HG02840 (cell line): ENCODE data around the gene RETREG3.
"Not testable (repeated sequence)": the region's sequence is repeated elsewhere in the genome, so short reads cannot be mapped to it uniquely, and the experiment has no call there.

Source experiments
- ATAC-seq: cut with Tn5 transposase; IDR thresholded peaks from one replicate; pipeline ENCODE4 v1.9.1; 2021; ENCODE audit warnings: mild to moderate bottlenecking, moderate library complexity, moderate number of reproducible peaks; ENCODE audit not compliant: unreplicated experiment, low FRiP score

RETREG3 gene

DNA sequence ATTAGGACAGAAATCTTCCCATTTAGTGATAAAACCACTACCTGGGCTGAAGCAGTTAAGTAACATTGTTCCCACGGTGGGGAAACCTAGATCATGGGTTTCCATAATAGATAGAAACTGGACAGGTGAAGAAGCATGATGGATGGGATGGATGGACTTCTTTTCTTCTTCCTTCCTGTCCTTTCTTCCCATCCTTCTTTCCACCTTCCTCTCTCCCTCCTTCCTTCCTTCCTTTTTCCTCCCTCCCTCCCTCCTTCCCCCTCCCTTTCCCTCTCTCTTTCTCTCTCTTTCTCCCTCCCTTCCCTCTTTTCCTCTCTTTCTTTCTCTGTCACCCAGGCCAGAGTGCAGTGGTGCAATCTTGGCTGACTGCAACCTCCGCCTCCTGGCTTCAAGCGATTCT is 34.7 kb downstream of the RETREG3 start:
- ATAC-seq = no peak

- no peak for ATAC-seq
Measured at GRCh38 chr17:42573095-42573494, 36.1 kb downstream of the RETREG3 start.

- no peak for ATAC-seq
Measured at GRCh38 chr17:42571435-42572225, 37.5 kb downstream of the RETREG3 start.

- ATAC-seq = no peak
Measured at GRCh38 chr17:42568341-42569111, 40.6 kb downstream of the RETREG3 start.

GRCh38 chr17:42566883-42567573 is 42.1 kb downstream of the RETREG3 start, which contains the start of gene MLX:
MLX (plus strand) TSS chr17:42567100; CDS start chr17:42567125, 25 bp downstream.
- ATAC-seq = peak; percentile 63

DNA sequence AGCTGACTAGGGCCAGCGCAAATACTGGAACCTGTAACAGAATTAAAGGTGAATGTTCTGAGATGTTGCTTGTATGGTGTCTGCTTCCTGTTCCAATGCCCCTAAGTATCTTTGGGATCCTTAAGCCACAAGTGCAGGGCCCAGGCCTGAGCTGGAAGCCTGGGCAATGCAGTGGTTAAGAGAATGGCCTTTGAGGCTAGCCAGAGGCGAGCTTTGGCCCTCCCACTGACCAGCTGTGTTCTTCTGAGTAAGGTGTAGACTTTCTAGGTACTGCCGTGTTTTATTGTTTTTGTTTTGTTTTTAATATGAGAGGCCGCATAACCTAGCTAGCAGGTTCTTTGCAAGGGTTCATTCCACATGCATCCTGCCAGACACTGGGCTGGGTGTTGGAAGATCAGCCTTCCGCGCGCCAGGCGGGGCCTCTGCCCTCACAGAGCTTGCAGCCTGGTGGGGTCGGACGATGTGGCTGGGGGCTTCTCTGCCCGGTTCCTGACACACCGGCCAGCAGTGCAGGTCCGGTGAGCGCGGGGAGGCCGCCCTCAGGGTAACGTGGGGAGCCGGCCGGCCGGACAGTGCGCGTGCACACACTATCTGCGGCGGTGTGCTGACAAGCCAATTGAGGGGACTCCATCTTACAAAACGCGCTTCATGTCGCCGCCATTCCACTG is 42.8 kb downstream of the RETREG3 start:
- no peak for ATAC-seq

- no peak for ATAC-seq
Measured at GRCh38 chr17:42565523-42566214, 43.5 kb downstream of the RETREG3 start.

DNA sequence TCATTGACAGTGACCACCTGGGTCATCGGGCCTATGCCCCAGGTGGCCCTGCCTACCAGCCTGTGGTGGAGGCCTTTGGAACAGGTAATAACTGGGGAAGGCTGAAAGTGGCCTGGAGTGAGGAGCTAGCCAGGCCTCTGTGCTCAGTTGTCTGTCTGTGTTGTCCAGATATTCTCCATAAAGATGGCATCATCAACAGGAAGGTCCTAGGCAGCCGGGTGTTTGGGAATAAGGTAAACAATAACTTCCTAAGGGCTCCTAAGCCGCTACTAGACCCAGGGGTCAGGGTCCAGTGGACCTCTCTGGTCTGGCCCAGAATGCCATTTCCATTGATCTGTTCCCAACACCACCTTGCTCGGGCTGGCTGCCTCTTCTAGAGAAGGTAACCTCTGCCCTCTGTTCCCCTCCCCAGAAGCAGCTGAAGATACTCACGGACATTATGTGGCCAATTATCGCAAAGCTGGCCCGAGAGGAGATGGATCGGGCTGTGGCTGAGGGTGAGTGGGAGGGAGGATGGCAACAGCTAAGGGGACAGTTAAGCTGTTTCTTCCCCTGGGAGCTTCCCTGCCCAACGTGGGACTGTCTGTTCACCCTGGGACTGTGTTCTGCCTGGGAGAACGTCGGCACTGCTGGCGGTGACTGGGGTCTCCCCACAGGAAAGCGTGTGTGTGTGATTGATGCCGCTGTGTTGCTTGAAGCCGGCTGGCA is 44.2 kb downstream of the RETREG3 start:
- ATAC-seq = no peak

GRCh38 chr17:42563950-42564349 is 45.2 kb downstream of the RETREG3 start:
- no peak for ATAC-seq

- no peak for ATAC-seq
Measured at GRCh38 chr17:42563543-42563942, 45.6 kb downstream of the RETREG3 start.

DNA sequence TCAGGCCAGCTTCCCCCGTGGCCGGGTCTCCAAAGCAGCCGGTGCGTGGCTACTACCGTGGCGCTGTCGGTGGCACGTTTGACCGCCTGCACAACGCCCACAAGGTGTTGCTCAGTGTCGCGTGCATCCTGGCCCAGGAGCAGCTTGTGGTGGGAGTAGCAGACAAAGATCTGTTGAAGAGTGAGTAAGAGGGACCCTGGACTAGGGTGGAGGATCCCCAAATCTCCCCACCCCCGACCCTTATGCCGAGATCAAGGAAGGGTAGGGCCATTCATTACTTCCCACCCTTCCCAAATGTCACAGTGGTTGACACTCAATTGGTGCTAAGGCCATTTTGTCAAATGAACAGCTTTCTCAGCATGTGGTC is 46.0 kb downstream of the RETREG3 start:
- no peak for ATAC-seq

- peak; percentile 6 for ATAC-seq
Measured at GRCh38 chr17:42562388-42563142, 46.6 kb downstream of the RETREG3 start.

DNA sequence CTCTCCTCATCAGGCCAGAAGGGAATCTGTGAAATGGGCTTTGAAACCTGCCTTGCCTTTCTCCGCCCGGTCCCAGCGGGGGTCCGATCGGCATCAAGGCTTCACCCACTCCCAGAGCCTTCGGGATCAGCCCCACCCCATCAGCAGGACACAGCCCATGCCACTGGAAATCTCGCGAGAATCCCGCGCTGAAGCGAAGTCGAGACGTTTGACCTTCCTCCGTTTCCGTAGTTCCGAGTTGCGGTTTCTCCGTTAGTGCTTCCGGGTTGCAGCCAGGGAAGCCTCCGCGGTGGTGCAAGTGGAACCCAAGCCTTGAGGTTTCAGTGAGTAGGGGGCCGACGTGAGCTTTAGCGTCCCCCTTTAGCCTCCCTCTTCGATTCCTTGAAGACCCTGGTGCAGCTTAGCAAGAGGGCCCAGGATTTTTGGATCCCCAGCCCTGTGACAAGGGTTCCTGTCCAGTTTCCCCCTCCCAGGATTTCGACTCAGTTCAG is 47.2 kb downstream of the RETREG3 start, which contains the start of gene COASY:
COASY (plus strand) TSS at position 252 of the 491 bp plus-strand sequence. CDS start 475 bp downstream, outside the sequence.
- peak; percentile 51 for ATAC-seq

- no peak for ATAC-seq
Measured at GRCh38 chr17:42560246-42560645, 48.9 kb downstream of the RETREG3 start.

DNA sequence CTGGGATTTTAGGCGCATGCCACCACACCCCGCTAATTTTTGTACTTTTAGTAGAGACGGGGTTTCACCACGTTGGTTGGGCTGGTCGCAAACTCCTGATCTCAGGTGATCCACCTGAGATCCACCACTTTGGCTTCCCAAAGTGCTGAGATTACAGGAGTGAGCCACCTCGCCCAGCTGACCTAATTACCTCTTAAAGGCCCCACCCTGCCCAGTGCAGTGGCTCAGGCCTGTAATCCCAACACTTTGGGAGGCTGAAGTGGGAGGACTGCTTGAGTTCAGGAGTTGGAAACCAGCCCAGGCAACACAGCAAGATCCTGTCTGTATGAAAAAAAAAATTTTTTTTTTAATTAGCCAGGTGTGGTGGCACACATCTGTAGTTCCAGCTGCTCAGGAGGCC is 50.1 kb downstream of the RETREG3 start:
- no peak for ATAC-seq

GRCh38 chr17:42555961-42556617 is 53.1 kb downstream of the RETREG3 start:
- ATAC-seq = not testable (repeated sequence)

DNA sequence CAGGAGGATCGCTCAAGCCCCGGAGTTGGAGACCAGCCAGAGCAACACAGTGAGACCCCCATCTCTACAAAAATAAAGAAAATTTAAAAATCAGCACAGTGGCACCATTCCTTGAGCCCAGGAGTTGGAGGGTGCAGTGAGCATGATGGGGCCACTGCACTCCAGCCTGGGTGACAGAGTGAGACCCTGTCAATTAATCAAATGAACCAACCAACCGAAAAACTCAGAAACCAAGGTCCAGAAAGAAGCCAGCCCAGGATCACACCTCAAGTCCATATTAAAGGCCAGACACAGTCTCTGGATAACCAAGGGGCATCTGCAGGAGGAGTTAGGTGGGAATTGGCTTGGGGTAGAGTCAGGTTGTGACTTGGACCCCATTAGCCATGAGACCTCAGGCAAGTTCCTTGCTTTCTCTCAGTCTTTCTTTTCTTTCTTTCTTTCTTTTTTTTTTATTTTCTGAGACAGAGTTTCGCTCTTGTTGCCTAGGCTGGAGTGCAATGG is 54.0 kb downstream of the RETREG3 start:
- no peak for ATAC-seq
